CD4-positive, CD25-positive, alpha-beta regulatory T cell (primary cell): ENCODE data around the gene NTN1. TPM values are rescaled to one million over a fixed set of nuclear protein-coding genes. Genes with fewer than 3 reads are reported as not detected.
"Not testable (repeated sequence)": the region's sequence is repeated elsewhere in the genome, so short reads cannot be mapped to it uniquely, and the experiment has no call there.

Source experiments
- ATAC-seq, 2 donors: fragments of 150-1000 bp; cut with Tn5 transposase; one replicate each; pipeline ENCODE4 v1.10.0; 2021; ENCODE audit warnings: low read depth in 2 of 2, moderate number of reproducible peaks in 2 of 2, moderate library complexity in 1 of 2
- DNase-seq, 3 donors: peaks; one replicate each; pipeline versions ENCODE4 v3.0.0 to v3.0.0-alpha.2; 2012 to 2022; ENCODE audit warnings: mixed read lengths in 1 of 3
- H3K27ac ChIP-seq: one replicate; pipeline ENCODE4 v1.7.0; 2013; ENCODE audit warnings: mild to moderate bottlenecking, low read length; ENCODE audit not compliant: insufficient read depth, poor library complexity, severe bottlenecking
- H3K27me3 ChIP-seq: one replicate; pipeline ENCODE4 v1.7.0; 2013; ENCODE audit warnings: low read length; ENCODE audit not compliant: control insufficient read depth, insufficient read depth
- H3K36me3 ChIP-seq: one replicate; pipeline ENCODE4 v1.7.0; 2013; ENCODE audit warnings: mild to moderate bottlenecking, low read length, moderate library complexity; ENCODE audit not compliant: control insufficient read depth, insufficient read depth
- H3K4me1 ChIP-seq: 2 replicates; pipeline ENCODE4 v1.7.0; 2013; ENCODE audit warnings: mild to moderate bottlenecking, low read length; ENCODE audit not compliant: insufficient read depth, control insufficient read depth, poor library complexity, severe bottlenecking
- H3K4me3 ChIP-seq: one replicate; pipeline ENCODE4 v1.7.0; 2013; ENCODE audit warnings: low read depth, mild to moderate bottlenecking, low read length, moderate library complexity
- H3K9me3 ChIP-seq, 2 experiments: 1 replicate in 1 of 2; 2 replicates in 1 of 2; pipeline ENCODE4 v1.7.0; 2013; ENCODE audit warnings: low read length in 2 of 2, mild to moderate bottlenecking in 1 of 2, moderate library complexity in 1 of 2; ENCODE audit not compliant: control insufficient read depth in 2 of 2
- H3K27ac Mint-ChIP-seq, 3 donors: one replicate each; pipeline ENCODE4 v1.8.0; 2020 to 2022; ENCODE audit warnings: mild to moderate bottlenecking in 3 of 3, mixed read lengths in 3 of 3, moderate library complexity in 2 of 3
- H3K27me3 Mint-ChIP-seq: one replicate; pipeline ENCODE4 v1.8.0; 2022; ENCODE audit warnings: mild to moderate bottlenecking, mixed read lengths
- H3K36me3 Mint-ChIP-seq: one replicate; pipeline ENCODE4 v1.8.0; 2020; ENCODE audit warnings: mixed read lengths
- H3K4me1 Mint-ChIP-seq, 4 donors: one replicate each; pipeline ENCODE4 v1.8.0; 2020 to 2022; ENCODE audit warnings: mixed read lengths in 4 of 4, mild to moderate bottlenecking in 1 of 4
- H3K4me3 Mint-ChIP-seq, 4 donors: one replicate each; pipeline ENCODE4 v1.8.0; 2020 to 2022; ENCODE audit warnings: mild to moderate bottlenecking in 4 of 4, mixed read lengths in 4 of 4, moderate library complexity in 3 of 4
- H3K9me3 Mint-ChIP-seq, 7 donors: one replicate each; pipeline ENCODE4 v1.8.0; 2020 to 2022; ENCODE audit warnings: mixed read lengths in 7 of 7, mild to moderate bottlenecking in 3 of 7, moderate library complexity in 2 of 7
- polyA plus RNA-seq, 4 donors: library from polyadenylated mRNA; unstranded; fragments of 300-500 nt; fragmentation: Illumina TruSeq; gene quantifications; one replicate each; pipeline ENCODE4 v1.2.3, GENCODE V29; 2021
- total RNA-seq: library from RNA; stranded (reverse); gene quantifications from one replicate; pipeline ENCODE4 v1.2.3, GENCODE V29; 2022

Gene NTN1
- total RNA-seq = not detected
- under 1 TPM in 1 of 4 donors, not detected in 3; 0.03 TPM for polyA plus RNA-seq

- DNase-seq (peak in 2 of 3 donors; percentile 20 to 29), ATAC-seq (peak; percentile 63 to 71)
- no peaks in the 10 kb centered on the region for H3K36me3 ChIP-seq
- H3K36me3 Mint-ChIP-seq = no peaks in the 10 kb centered on the region
- peaks cover 0 to 2% (median 0%) of the 10 kb centered on the region in 7 donors for H3K9me3 Mint-ChIP-seq
- H3K4me1 ChIP-seq = peaks cover 26% of the 10 kb centered on the region
- H3K27ac ChIP-seq = no peak within 1 kb of the TSS
- no peak within 1 kb of the TSS for H3K4me3 ChIP-seq
- H3K27me3 Mint-ChIP-seq = peaks cover 31% of the 10 kb centered on the region
- no peaks in the 10 kb centered on the region for H3K9me3 ChIP-seq
- peaks cover 43% of the 10 kb centered on the region for H3K27me3 ChIP-seq
- H3K4me1 Mint-ChIP-seq = peaks cover 0 to 24% (median 9%) of the 10 kb centered on the region in 4 donors
- no peak within 1 kb of the TSS for H3K27ac Mint-ChIP-seq
- H3K4me3 Mint-ChIP-seq = peak within 1 kb of the TSS; percentile 63 to 88 (median 81)
Measured at GRCh38 chr17:9021158-9021991, at the start of gene NTN1. Gene NTN1, plus strand, starts transcription at chr17:9021510. Its CDS starts 864 bp downstream, at chr17:9022374.

- H3K27me3 Mint-ChIP-seq = peaks cover 10% of the 10 kb centered on the region
- no peak overlapping the region for H3K27ac ChIP-seq
Measured at GRCh38 chr17:8975091-8975725, 46.1 kb upstream of the NTN1 start.

GRCh38 chr17:8976638-8977037 is 44.7 kb upstream of the NTN1 start:
- H3K4me3 Mint-ChIP-seq = no peak overlapping the region
- H3K27me3 Mint-ChIP-seq = peaks cover 10% of the 10 kb centered on the region
- no peaks in the 10 kb centered on the region for H3K9me3 ChIP-seq
- H3K27me3 ChIP-seq = no peaks in the 10 kb centered on the region
- peaks cover 0 to 3% (median 0%) of the 10 kb centered on the region in 4 donors for H3K4me1 Mint-ChIP-seq
- H3K27ac Mint-ChIP-seq = no peak overlapping the region
- no peak overlapping the region for H3K4me3 ChIP-seq
- no peak for DNase-seq
- no peaks in the 10 kb centered on the region for H3K4me1 ChIP-seq
- no peak for ATAC-seq
- no peak overlapping the region for H3K27ac ChIP-seq
- no peaks in the 10 kb centered on the region for H3K36me3 Mint-ChIP-seq
- H3K9me3 Mint-ChIP-seq = no peaks in the 10 kb centered on the region
- H3K36me3 ChIP-seq = no peaks in the 10 kb centered on the region

More at GRCh38 chr17:8975091-8975725, 46.1 kb upstream of the NTN1 start:
- Histone ChIP-seq H3K4me3 (no peak overlapping the region), H3K36me3 (no peaks in the 10 kb centered on the region), H3K9me3 (no peaks in the 10 kb centered on the region), H3K4me1 (no peaks in the 10 kb centered on the region), H3K27me3 (no peaks in the 10 kb centered on the region)
- DNase-seq = no peak
- no peak overlapping the region for H3K27ac Mint-ChIP-seq
- H3K4me3 Mint-ChIP-seq = no peak overlapping the region
- H3K9me3 Mint-ChIP-seq = peaks cover 0 to 6% (median 0%) of the 10 kb centered on the region in 7 donors
- ATAC-seq = no peak
- H3K4me1 Mint-ChIP-seq = peaks cover 0 to 10% (median 0%) of the 10 kb centered on the region in 4 donors
- H3K36me3 Mint-ChIP-seq = no peaks in the 10 kb centered on the region

GRCh38 chr17:8979715-8980114 is 41.6 kb upstream of the NTN1 start:
- Mint-ChIP-seq H3K36me3 (no peaks in the 10 kb centered on the region), H3K27me3 (peaks cover 15% of the 10 kb centered on the region), H3K9me3 (peaks cover 0 to 4% (median 0%) of the 10 kb centered on the region in 7 donors), H3K4me1 (peaks cover 0 to 3% (median 1%) of the 10 kb centered on the region in 4 donors), H3K27ac (no peak overlapping the region), H3K4me3 (no peak overlapping the region)
- no peaks in the 10 kb centered on the region for H3K27me3 ChIP-seq
- no peak overlapping the region for H3K27ac ChIP-seq
- DNase-seq (no peak), ATAC-seq (no peak)
- H3K4me3 ChIP-seq = no peak overlapping the region
- H3K9me3 ChIP-seq = no peaks in the 10 kb centered on the region
- H3K36me3 ChIP-seq = no peaks in the 10 kb centered on the region
- no peaks in the 10 kb centered on the region for H3K4me1 ChIP-seq

- Histone ChIP-seq H3K4me1 (no peaks in the 10 kb centered on the region), H3K36me3 (no peaks in the 10 kb centered on the region), H3K4me3 (no peak overlapping the region), H3K27me3 (no peaks in the 10 kb centered on the region), H3K27ac (no peak overlapping the region), H3K9me3 (peaks cover 3 to 5% of the 10 kb centered on the region in 2 experiments)
- H3K27ac Mint-ChIP-seq = no peak overlapping the region
- peaks cover 3% of the 10 kb centered on the region for H3K36me3 Mint-ChIP-seq
- peaks cover 15% of the 10 kb centered on the region for H3K27me3 Mint-ChIP-seq
- peaks cover 0 to 5% (median 0%) of the 10 kb centered on the region in 7 donors for H3K9me3 Mint-ChIP-seq
- DNase-seq (no peak), ATAC-seq (no peak)
- H3K4me3 Mint-ChIP-seq = no peak overlapping the region
- H3K4me1 Mint-ChIP-seq = peaks cover 3 to 16% (median 13%) of the 10 kb centered on the region in 4 donors
Measured at GRCh38 chr17:8981443-8981842, 39.9 kb upstream of the NTN1 start.

GRCh38 chr17:8984225-8984624 is 37.1 kb upstream of the NTN1 start:
- not testable (repeated sequence) for H3K9me3 Mint-ChIP-seq, DNase-seq, H3K4me1 ChIP-seq, H3K36me3 Mint-ChIP-seq, H3K36me3 ChIP-seq, H3K4me3 Mint-ChIP-seq, H3K4me3 ChIP-seq, H3K27ac ChIP-seq, ATAC-seq, H3K27ac Mint-ChIP-seq, H3K27me3 ChIP-seq, H3K9me3 ChIP-seq
- Mint-ChIP-seq H3K27me3 (peaks cover 20% of the 10 kb centered on the region), H3K4me1 (peaks cover 3 to 16% (median 13%) of the 10 kb centered on the region in 4 donors)

GRCh38 chr17:8985054-8985701 is 36.1 kb upstream of the NTN1 start:
- DNase-seq (no peak), ATAC-seq (no peak)
- H3K36me3 Mint-ChIP-seq = peaks cover 3% of the 10 kb centered on the region
- no peaks in the 10 kb centered on the region for H3K27me3 ChIP-seq
- no peak overlapping the region for H3K4me3 ChIP-seq
- H3K4me1 ChIP-seq = no peaks in the 10 kb centered on the region
- H3K27ac ChIP-seq = no peak overlapping the region
- peaks cover 0 to 5% (median 0%) of the 10 kb centered on the region in 7 donors for H3K9me3 Mint-ChIP-seq
- peaks cover 3 to 5% of the 10 kb centered on the region in 2 experiments for H3K9me3 ChIP-seq
- H3K36me3 ChIP-seq = no peaks in the 10 kb centered on the region
- peaks cover 0 to 16% (median 13%) of the 10 kb centered on the region in 4 donors for H3K4me1 Mint-ChIP-seq
- peaks cover 12% of the 10 kb centered on the region for H3K27me3 Mint-ChIP-seq
- H3K27ac Mint-ChIP-seq = peak overlapping the region in 2 of 3 donors; percentile 9 to 44
- no peak overlapping the region for H3K4me3 Mint-ChIP-seq
